Hematopoietic multipotent progenitor cell treated with erythropoietin and hydrocortisone succinate and interleukin-3 and kit ligand, for 17 days (in vitro differentiated cells): Measurements from ENCODE around the gene TNS1.
A peak's percentile ranks its signal among the peaks of the same experiment; 100 is the strongest.

Experiments
- DNase-seq: peaks from one replicate; pipeline ENCODE4 v3.0.0-alpha.2; 2015; ENCODE audit warnings: low spot score

TNS1 gene

GRCh38 chr2:217911283-217912097 lies 91.3 kb downstream of the TNS1 start:
- DNase-seq: no peak

- DNase-seq: no peak
Measured at GRCh38 chr2:217910875-217911212, 92.0 kb downstream of the TNS1 start.

- no peak for DNase-seq
Measured at GRCh38 chr2:217909156-217909820, 93.5 kb downstream of the TNS1 start.

- DNase-seq: no peak
Measured at GRCh38 chr2:217908544-217908943, 94.3 kb downstream of the TNS1 start.

- DNase-seq: no peak
Measured at GRCh38 chr2:217907266-217907665, 95.5 kb downstream of the TNS1 start.

- no peak for DNase-seq
Measured at GRCh38 chr2:217906798-217907197, 96.0 kb downstream of the TNS1 start.

- DNase-seq: no peak
Measured at GRCh38 chr2:217905896-217906295, 96.9 kb downstream of the TNS1 start.

GRCh38 chr2:217905395-217905794 lies 97.4 kb downstream of the TNS1 start:
- peak; percentile 79 for DNase-seq

GRCh38 chr2:217904614-217904965 lies 98.2 kb downstream of the TNS1 start:
- no peak for DNase-seq

GRCh38 chr2:217903859-217904613 lies 98.8 kb downstream of the TNS1 start:
- DNase-seq: peak; percentile 78

GRCh38 chr2:217903142-217903858 lies 99.5 kb downstream of the TNS1 start:
- no peak for DNase-seq

GRCh38 chr2:217902379-217903141 lies 100.2 kb downstream of the TNS1 start:
- DNase-seq: peak; percentile 71

- peak; percentile 33 for DNase-seq
Measured at GRCh38 chr2:217901835-217902378, 100.9 kb downstream of the TNS1 start.

- DNase-seq: no peak
Measured at GRCh38 chr2:217901400-217901799, 101.4 kb downstream of the TNS1 start.

- no peak for DNase-seq
Measured at GRCh38 chr2:217900780-217901360, 101.9 kb downstream of the TNS1 start.

- no peak for DNase-seq
Measured at GRCh38 chr2:217900010-217900779, 102.6 kb downstream of the TNS1 start.

- peak; percentile 80 for DNase-seq
Measured at GRCh38 chr2:217899231-217900009, 103.4 kb downstream of the TNS1 start.

- no peak for DNase-seq
Measured at GRCh38 chr2:217897816-217898806, 104.7 kb downstream of the TNS1 start.
